Stimulated activated CD8-positive, alpha-beta memory T cell treated with anti-CD3 and anti-CD28 coated beads, Interleukin-15, amount 100 ng/mL, for 1 hour (primary cell): Measurements from ENCODE around the gene PHF21B.
"Not testable (repeated sequence)": the region's sequence is repeated elsewhere in the genome, so short reads cannot be mapped to it uniquely, and the experiment has no call there.

Experiments used
- DNase-seq: peaks from one replicate; pipeline ENCODE4 v3.0.0-alpha.2; 2020; ENCODE audit warnings: low read depth

The PHF21B gene

GRCh38 chr22:45009606-45010531, at the start of gene PHF21B:
Gene PHF21B (minus strand): TSS chr22:45010005. CDS start chr22:45009549, 456 bp downstream.
- no peak for DNase-seq

DNA sequence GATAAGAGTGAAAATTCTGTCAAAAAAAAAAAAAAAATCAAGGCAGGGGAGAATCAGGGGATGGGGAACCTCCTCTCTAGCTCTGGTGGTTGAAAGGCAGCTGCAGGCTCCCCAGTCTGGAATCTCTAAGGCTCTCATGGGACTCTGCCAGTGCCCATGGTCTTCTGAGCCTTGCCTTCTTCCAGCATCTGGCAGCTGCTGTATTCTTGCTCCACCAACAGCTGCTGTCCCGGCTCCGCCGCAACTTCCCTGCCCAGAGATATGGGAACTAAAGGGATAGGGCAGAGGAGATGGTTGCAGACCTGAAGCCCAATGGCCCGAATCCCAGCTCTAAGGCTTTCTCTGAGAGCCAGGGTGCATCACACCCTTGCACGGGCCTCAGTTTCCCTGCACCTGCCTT, 49.5 kb upstream of the PHF21B start:
- DNase-seq, result no peak

- no peak for DNase-seq
These were observed 48.8 kb upstream of the PHF21B start for GRCh38 chr22:45058622-45058912.

GRCh38 chr22:45055936-45056335, 46.1 kb upstream of the PHF21B start:
- DNase-seq, result no peak

DNA sequence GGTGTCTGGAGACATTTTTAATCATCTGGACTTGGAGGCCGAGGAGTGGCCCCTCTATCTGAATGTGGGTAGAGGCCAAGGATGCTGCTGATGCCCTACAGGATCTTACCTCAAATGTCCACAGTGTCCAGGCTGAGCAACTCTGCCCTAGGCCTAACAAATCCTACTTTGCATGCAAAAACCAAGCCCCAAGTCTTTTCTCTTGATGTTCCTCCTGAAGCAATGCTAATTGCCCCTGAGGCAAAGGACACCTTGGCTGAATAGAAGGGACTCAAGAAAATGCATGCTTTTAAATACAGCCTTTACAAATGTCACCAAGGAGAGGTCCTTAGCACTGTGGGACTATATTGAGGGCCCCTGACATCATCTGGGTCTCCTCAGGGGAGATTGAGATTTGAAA, 43.8 kb upstream of the PHF21B start:
- no peak for DNase-seq

GRCh38 chr22:45053094-45053493, 43.3 kb upstream of the PHF21B start:
- DNase-seq, result no peak

DNA sequence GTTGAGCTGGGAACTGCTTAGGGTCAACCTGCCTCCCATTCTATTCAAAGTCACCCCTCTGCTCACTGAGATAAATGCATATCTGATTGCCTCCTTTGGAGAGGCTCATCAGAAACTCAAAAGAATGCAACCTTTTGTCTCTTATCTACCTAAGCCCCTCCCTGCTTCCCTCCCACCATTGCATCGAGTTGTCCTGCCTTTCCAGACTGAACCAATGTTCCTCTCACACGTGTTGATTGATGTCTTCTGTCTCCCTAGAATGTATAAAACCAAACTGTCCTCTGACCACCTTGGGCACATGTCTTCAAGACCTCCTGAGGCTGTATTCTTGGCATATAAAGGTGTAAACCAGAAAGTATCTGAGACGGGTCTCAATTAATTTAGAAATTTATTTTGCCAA, 42.9 kb upstream of the PHF21B start:
- DNase-seq, result not testable (repeated sequence)

- no peak for DNase-seq
These were observed 42.1 kb upstream of the PHF21B start for GRCh38 chr22:45051946-45052345.

DNA sequence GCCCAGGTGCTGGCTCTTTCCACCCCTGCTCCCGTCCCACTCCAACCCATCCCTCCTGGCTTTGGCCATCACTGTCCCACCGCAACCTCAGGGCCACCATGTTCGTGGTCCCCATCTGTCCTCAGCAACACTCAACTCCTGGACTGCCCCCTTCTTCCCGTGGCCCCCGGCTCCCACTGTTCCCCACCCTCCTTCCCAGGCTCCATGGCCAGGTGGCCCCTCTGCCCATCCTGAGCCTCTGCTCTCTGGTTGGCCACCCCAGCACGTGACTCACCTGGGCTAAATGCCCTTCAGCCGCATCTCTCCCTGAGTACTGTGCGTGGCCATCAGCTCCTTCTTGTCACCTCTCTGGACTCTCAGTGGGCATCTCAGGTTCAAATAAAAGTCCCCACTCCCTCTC, 41.6 kb upstream of the PHF21B start:
- DNase-seq, result no peak

DNA sequence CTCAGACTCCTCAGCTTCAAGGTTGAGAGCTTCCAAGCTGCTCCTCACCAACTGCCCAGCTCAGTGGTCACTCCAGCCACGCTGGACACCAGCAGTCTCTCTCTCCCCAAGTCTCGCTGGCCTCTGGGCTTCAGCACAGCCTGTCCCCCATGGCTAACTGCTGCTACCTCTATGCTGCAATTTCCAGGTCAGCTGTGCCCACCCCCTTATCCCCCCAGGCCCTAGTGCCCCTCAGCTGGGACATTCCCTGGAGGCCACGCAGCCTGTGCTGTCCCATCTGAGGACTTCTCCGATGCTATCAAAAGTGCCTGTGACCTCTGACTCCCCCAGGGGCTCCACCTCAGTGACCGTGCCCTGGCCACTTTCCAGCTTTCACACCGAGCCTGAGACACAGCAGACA, 37.5 kb upstream of the PHF21B start:
- no peak for DNase-seq

GRCh38 chr22:45045208-45045607, 35.4 kb upstream of the PHF21B start:
- no peak for DNase-seq

DNA sequence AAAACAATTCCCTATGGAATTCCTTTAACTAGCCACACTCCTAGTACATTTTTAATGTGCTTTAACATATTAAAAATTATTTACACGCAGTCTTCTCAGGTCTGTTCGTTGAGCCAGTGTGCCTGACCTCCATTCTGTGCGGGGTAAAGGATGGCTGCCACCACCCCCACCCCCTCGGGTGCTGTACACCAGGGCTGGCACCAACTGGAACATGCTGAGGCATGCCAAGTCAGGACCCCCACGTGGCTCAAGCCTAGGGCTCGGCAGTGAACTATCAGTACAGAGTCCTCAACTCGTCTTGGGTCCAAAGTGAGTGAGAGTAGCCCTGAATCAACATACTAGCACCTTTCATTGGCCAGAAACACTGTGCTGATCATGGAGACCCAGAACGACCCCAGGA, 32.5 kb upstream of the PHF21B start:
- DNase-seq, result no peak

GRCh38 chr22:45039133-45039532, 29.3 kb upstream of the PHF21B start:
- DNase-seq, result no peak

GRCh38 chr22:45036154-45036553, 26.3 kb upstream of the PHF21B start:
- DNase-seq, result no peak

DNA sequence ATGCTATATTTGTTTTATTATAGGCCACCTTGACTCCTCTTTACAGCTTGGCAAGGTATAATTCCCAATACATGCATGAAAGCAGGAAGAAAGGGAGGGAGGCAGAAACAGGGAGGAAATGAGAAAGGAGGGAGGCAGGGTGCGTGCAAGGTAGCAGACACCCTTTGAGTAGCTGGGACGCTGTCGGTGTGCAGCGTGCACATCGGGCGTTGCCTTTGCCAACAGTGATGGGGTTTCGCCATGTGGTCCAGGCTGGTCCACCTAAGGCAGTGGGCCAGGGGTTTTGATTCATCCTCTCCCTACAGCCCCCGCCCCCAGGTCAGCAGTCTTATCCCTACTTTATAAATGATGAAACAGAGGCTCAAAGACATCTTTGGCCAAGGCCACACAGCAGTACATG, 25.0 kb upstream of the PHF21B start:
- no peak for DNase-seq

GRCh38 chr22:45034156-45034555, 24.4 kb upstream of the PHF21B start:
- DNase-seq, result no peak

GRCh38 chr22:45033136-45033535, 23.3 kb upstream of the PHF21B start:
- no peak for DNase-seq

GRCh38 chr22:45031629-45032403, 22.0 kb upstream of the PHF21B start:
- DNase-seq, result no peak

DNA sequence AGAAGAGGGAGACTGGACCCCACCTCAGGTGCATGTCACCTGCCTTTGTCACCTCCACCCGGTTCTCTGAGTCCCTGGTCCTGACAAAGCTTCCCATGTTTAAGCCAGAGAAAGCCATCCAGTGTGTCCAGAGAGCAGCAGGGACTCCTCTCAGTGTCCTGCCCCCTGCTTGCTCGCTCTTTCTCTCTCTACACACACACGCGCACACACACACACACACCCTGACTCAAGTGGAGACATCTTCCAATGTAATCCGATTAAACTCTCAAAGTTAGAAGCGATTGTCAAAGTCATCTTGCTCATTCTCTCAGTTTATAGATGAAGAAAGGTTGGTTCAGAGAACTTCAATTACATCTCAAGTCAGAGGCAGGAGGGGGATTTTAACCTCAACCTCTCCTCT, 19.7 kb upstream of the PHF21B start:
- no peak for DNase-seq

DNA sequence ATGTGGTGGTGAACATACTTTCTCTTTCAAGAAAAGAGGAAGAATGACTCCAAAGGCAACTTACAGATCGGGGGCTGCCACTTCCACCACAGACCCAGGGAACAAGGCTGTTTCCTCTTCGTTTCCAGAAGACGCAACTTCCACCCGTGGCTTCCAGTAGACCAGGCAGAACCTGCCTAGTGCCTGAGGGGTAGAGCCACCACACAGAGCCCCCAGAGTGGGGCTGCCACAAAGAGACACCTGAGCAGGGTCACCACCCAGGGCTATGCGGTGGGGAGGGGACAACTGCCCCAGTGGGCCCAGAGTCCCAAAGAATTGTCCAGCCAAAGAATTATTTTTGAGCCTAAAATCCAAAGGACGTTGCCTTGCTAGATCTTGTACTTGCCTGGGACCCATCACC, 16.7 kb upstream of the PHF21B start:
- DNase-seq, result no peak

GRCh38 chr22:45023431-45023830, 13.6 kb upstream of the PHF21B start:
- DNase-seq, result no peak

DNA sequence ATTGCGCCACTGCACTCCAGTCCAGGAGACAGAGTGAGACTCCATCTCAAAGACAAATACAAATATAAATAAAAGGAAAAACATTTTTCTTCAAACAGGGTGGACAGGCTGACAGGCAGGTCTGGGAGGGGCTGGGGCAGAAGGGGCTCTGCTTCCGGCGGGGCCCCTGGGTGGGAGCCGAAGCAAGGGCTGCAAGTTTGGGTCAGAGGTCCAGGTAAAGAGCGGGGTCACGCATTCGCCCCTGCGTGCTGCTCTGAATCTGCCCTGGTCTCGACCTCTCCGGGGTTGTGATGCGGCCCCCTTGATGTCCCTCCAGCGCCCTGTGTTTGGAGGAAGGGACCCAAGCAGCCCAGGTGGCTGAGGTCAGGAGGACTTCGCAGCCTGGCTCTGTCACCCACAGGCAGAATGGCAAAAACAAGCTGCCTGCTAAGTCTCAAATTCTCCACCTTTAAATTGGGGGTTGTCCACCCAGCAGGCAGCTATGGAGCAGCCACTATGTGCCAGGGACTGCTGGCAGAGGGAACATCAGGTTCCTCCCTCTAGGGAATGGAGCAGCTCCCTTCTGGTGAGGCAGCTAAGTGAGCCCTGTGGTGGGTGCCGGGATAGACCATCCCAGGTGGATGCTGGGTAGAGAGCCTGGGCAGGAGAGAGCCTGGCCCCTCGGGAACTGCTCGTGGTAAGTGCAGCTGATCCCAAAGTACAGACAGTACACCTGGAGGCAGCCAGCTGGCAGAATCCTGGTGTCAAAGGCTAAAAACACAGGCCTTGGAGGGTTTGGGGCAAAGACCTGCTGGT, 10.3 kb upstream of the PHF21B start:
- no peak for DNase-seq

DNA sequence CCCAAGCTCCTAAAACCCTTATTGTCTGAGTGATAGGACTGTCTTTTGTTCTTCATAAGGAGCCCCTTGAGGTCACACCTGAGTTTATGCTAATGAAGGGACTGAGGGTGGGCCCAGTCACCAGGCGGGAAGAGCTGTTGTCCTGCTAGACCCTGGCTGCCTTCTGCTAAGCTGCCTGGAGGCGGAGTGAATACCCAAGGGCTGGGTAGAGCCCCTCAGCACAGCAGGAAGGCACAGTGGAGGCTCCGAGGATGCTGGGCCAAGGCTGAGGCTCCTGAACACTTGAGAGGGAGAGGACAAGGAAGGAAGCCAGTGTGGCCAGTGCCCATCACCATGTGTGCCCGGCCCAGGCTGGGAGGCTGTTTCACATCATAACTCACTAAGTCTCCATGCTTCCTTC, 4.8 kb upstream of the PHF21B start:
- DNase-seq, result no peak
